ENCODE data around the gene MYL6B. TPM values are rescaled to one million over a fixed set of nuclear protein-coding genes. Genes with fewer than 3 reads are reported as not detected.

Gene MYL6B
- total and polyA plus RNA-seq, 8 donors, result 6.7 to 65.9 (median 16.5) TPM

- H3K4me1 ChIP-seq, result no peaks in the 10 kb centered on the region
- H3K9me3 ChIP-seq, result no peaks in the 10 kb centered on the region
- intact Hi-C loops (cut with DNase I), result no loop called here
- TF ChIP-seq CTCF (IDR thresholded peaks at IDR 0.05), result no peak
- H3K27ac ChIP-seq, result no peak overlapping the region
- DNase-seq (no peak), FAIRE-seq (no peak), ATAC-seq (no peak)
- H3K4me3 ChIP-seq, result no peak overlapping the region
- WGBS, 2 donors, result 51 to 60% methylated on average over 2 of the region's 2 CpGs
- H3K27me3 ChIP-seq, result no peaks in the 10 kb centered on the region
- peaks cover 4 to 23% (median 7%) of the 10 kb centered on the region in 3 donors for H3K36me3 ChIP-seq
These were observed 50.5 kb downstream of the MYL6B start for GRCh38 chr12:56202838-56203237.

- Histone ChIP-seq H3K27ac (no peak overlapping the region), H3K4me1 (no peaks in the 10 kb centered on the region), H3K36me3 (peaks cover 6 to 28% (median 12%) of the 10 kb centered on the region in 3 donors), H3K9me3 (no peaks in the 10 kb centered on the region), H3K27me3 (no peaks in the 10 kb centered on the region), H3K4me3 (no peak overlapping the region)
- no peak for DNase-seq
- no peak for ATAC-seq
- no peak for FAIRE-seq
- TF ChIP-seq CTCF (IDR thresholded peaks at IDR 0.05), result no peak
- intact Hi-C loops (cut with DNase I), result no loop called here
These were observed 51.9 kb downstream of the MYL6B start for GRCh38 chr12:56204275-56204674.

GRCh38 chr12:56205445-56205844 is 53.1 kb downstream of the MYL6B start:
- ATAC-seq, result no peak
- DNase-seq, result no peak
- no peak for TF ChIP-seq CTCF (IDR thresholded peaks at IDR 0.05)
- Histone ChIP-seq H3K4me3 (no peak overlapping the region), H3K36me3 (peaks cover 6 to 38% (median 16%) of the 10 kb centered on the region in 3 donors), H3K4me1 (no peaks in the 10 kb centered on the region), H3K27ac (no peak overlapping the region), H3K27me3 (no peaks in the 10 kb centered on the region), H3K9me3 (no peaks in the 10 kb centered on the region)
- no peak for FAIRE-seq
- intact Hi-C loops (cut with DNase I), result no loop called here

- H3K27me3 ChIP-seq, result no peaks in the 10 kb centered on the region
- WGBS, 2 donors, result 57 to 62% methylated on average over 14 of the region's 14 CpGs
- H3K36me3 ChIP-seq, result peaks cover 6 to 49% (median 16%) of the 10 kb centered on the region in 3 donors
- ATAC-seq, result peak; percentile 62 to 93 (median 82)
- no peak overlapping the region for H3K27ac ChIP-seq
- no peaks in the 10 kb centered on the region for H3K9me3 ChIP-seq
- no peak overlapping the region for H3K4me3 ChIP-seq
- FAIRE-seq, result no peak
- peak in 3 of 4 donors; percentile 10 to 29 (median 16) for TF ChIP-seq CTCF (IDR thresholded peaks at IDR 0.05)
- intact Hi-C loops (cut with DNase I), result no loop called here
- peak in 4 of 6 donors; percentile 39 to 59 (median 44) for DNase-seq
- no peaks in the 10 kb centered on the region for H3K4me1 ChIP-seq
These were observed 54.2 kb downstream of the MYL6B start for GRCh38 chr12:56206452-56207166.

Other genes starting within 250 kb of the MYL6B start
- gene PYM1, start 224.7 kb upstream of the MYL6B start, total RNA-seq, result 10 to 100 TPM; 10.8 to 14.9 (median 13.0) TPM
- gene PYM1, start 224.7 kb upstream of the MYL6B start, polyA plus RNA-seq, result 10 to 100 TPM; 24.4 to 32.9 TPM
- 10 to 100 TPM; 15.5 to 34.9 (median 22.8) TPM for gene DGKA, start 221.4 kb upstream of the MYL6B start, total RNA-seq
- gene DGKA, start 221.4 kb upstream of the MYL6B start, polyA plus RNA-seq, result 10 to 100 TPM; 40.2 to 53.9 TPM
- 1 to 10 TPM; 1.2 to 2.4 (median 2.1) TPM for gene PMEL, start 186.5 kb upstream of the MYL6B start, total RNA-seq
- gene PMEL, start 186.5 kb upstream of the MYL6B start, polyA plus RNA-seq, result 1 to 10 TPM; 2.6 to 3.5 TPM
- gene CDK2, start 185.8 kb upstream of the MYL6B start, total RNA-seq, result 10 to 100 TPM in 2 of 6 donors, 1 to 10 TPM in 4; 6.6 to 13.3 (median 9.7) TPM
- gene CDK2, start 185.8 kb upstream of the MYL6B start, polyA plus RNA-seq, result 10 to 100 TPM in 1 of 2 donors, 1 to 10 TPM in 1; 5.7 to 19.8 TPM
- 10 to 100 TPM; 25.8 to 76.8 (median 37.6) TPM for gene RAB5B, start 178.5 kb upstream of the MYL6B start, total RNA-seq
- gene RAB5B, start 178.5 kb upstream of the MYL6B start, polyA plus RNA-seq, result 10 to 100 TPM; 19.8 to 37.1 TPM
- gene SUOX, start 155.3 kb upstream of the MYL6B start, total RNA-seq, result 10 to 100 TPM in 3 of 6 donors, 1 to 10 TPM in 3; 6.0 to 17.4 (median 9.2) TPM
- 10 to 100 TPM; 15.4 to 20.4 TPM for gene SUOX, start 155.3 kb upstream of the MYL6B start, polyA plus RNA-seq
- gene IKZF4, start 131.5 kb upstream of the MYL6B start, total RNA-seq, result 1 to 10 TPM; 2.4 to 5.0 (median 3.1) TPM
- gene IKZF4, start 131.5 kb upstream of the MYL6B start, polyA plus RNA-seq, result 1 to 10 TPM; 1.8 to 3.7 TPM
- gene RPS26, start 110.7 kb upstream of the MYL6B start, total RNA-seq, result 10 to 100 TPM; 13.8 to 37.2 (median 27.5) TPM
- 100 to 1,000 TPM; 438 to 593 TPM for gene RPS26, start 110.7 kb upstream of the MYL6B start, polyA plus RNA-seq
- gene ERBB3, start 72.4 kb upstream of the MYL6B start, total RNA-seq, result 100 to 1,000 TPM in 1 of 6 donors, 10 to 100 TPM in 5; 29.5 to 106 (median 50.7) TPM
- 10 to 100 TPM; 35.1 to 50.1 TPM for gene ERBB3, start 72.4 kb upstream of the MYL6B start, polyA plus RNA-seq
- gene PA2G4, start 48.0 kb upstream of the MYL6B start, total RNA-seq, result 10 to 100 TPM; 30.1 to 59.8 (median 42.7) TPM
- 10 to 100 TPM; 38.2 to 43.5 TPM for gene PA2G4, start 48.0 kb upstream of the MYL6B start, polyA plus RNA-seq
- gene RPL41, start 36.0 kb upstream of the MYL6B start, total RNA-seq, result 1,000 to 10,000 TPM; 2,275 to 3,960 (median 2,741) TPM
- 1,000 to 10,000 TPM; 1,821 to 3,381 TPM for gene RPL41, start 36.0 kb upstream of the MYL6B start, polyA plus RNA-seq
- 1 to 10 TPM; 2.6 to 4.1 (median 3.2) TPM for gene ZC3H10, start 34.3 kb upstream of the MYL6B start, total RNA-seq
- gene ZC3H10, start 34.3 kb upstream of the MYL6B start, polyA plus RNA-seq, result 1 to 10 TPM; 1.9 to 3.0 TPM
- gene ESYT1, start 24.3 kb upstream of the MYL6B start, total RNA-seq, result 10 to 100 TPM; 42.8 to 55.1 (median 46.5) TPM
- gene ESYT1, start 24.3 kb upstream of the MYL6B start, polyA plus RNA-seq, result 10 to 100 TPM; 22.5 to 40.2 TPM
- 100 to 1,000 TPM; 270 to 669 (median 431) TPM for gene MYL6, start 5.8 kb downstream of the MYL6B start, total RNA-seq
- 1,000 to 10,000 TPM in 1 of 2 donors, 100 to 1,000 TPM in 1; 887 to 1,217 TPM for gene MYL6, start 5.8 kb downstream of the MYL6B start, polyA plus RNA-seq
- gene SMARCC2, start 36.9 kb downstream of the MYL6B start, total RNA-seq, result 10 to 100 TPM; 26.3 to 64.5 (median 38.2) TPM
- 10 to 100 TPM; 33.1 to 42.2 TPM for gene SMARCC2, start 36.9 kb downstream of the MYL6B start, polyA plus RNA-seq
- gene RNF41, start 69.3 kb downstream of the MYL6B start, total RNA-seq, result 10 to 100 TPM; 11.6 to 21.9 (median 16.7) TPM
- gene RNF41, start 69.3 kb downstream of the MYL6B start, polyA plus RNA-seq, result 10 to 100 TPM in 1 of 2 donors, 1 to 10 TPM in 1; 6.8 to 16.2 TPM
- 10 to 100 TPM; 14.3 to 23.6 (median 18.3) TPM for gene NABP2, start 71.8 kb downstream of the MYL6B start, total RNA-seq
- gene NABP2, start 71.8 kb downstream of the MYL6B start, polyA plus RNA-seq, result 10 to 100 TPM; 14.1 to 17.9 TPM
- 100 to 1,000 TPM; 108 to 289 (median 226) TPM for gene SLC39A5, start 77.5 kb downstream of the MYL6B start, total RNA-seq
- gene SLC39A5, start 77.5 kb downstream of the MYL6B start, polyA plus RNA-seq, result 100 to 1,000 TPM; 307 to 615 TPM
- gene ANKRD52, start 105.8 kb downstream of the MYL6B start, total RNA-seq, result 10 to 100 TPM; 12.1 to 25.1 (median 17.9) TPM
- gene ANKRD52, start 105.8 kb downstream of the MYL6B start, polyA plus RNA-seq, result 10 to 100 TPM in 1 of 2 donors, 1 to 10 TPM in 1; 8.0 to 12.2 TPM
- gene COQ10A, start 114.4 kb downstream of the MYL6B start, total RNA-seq, result 10 to 100 TPM in 4 of 6 donors, 1 to 10 TPM in 2; 8.0 to 12.9 (median 11.1) TPM
- gene COQ10A, start 114.4 kb downstream of the MYL6B start, polyA plus RNA-seq, result 10 to 100 TPM; 23.8 to 36.4 TPM
- 100 to 1,000 TPM in 2 of 6 donors, 10 to 100 TPM in 4; 80.0 to 120 (median 97.2) TPM for gene CS, start 147.7 kb downstream of the MYL6B start, total RNA-seq
- 10 to 100 TPM; 32.0 to 45.4 TPM for gene CS, start 147.7 kb downstream of the MYL6B start, polyA plus RNA-seq
- 10 to 100 TPM; 45.3 to 94.2 (median 66.3) TPM for gene CNPY2, start 163.4 kb downstream of the MYL6B start, total RNA-seq
- gene CNPY2, start 163.4 kb downstream of the MYL6B start, polyA plus RNA-seq, result 100 to 1,000 TPM; 109 to 141 TPM
- gene PAN2, start 181.4 kb downstream of the MYL6B start, total RNA-seq, result 10 to 100 TPM; 24.3 to 73.0 (median 41.7) TPM
- 100 to 1,000 TPM in 1 of 2 donors, 10 to 100 TPM in 1; 78.5 to 111 TPM for gene PAN2, start 181.4 kb downstream of the MYL6B start, polyA plus RNA-seq
- 1 to 10 TPM in 2 of 6 donors, under 1 TPM in 3, not detected in 1; 0.20 to 3.7 (median 0.41) TPM for gene IL23A, start 186.3 kb downstream of the MYL6B start, total RNA-seq
- 1 to 10 TPM in 1 of 2 donors, under 1 TPM in 1; 0.38 to 1.3 TPM for gene IL23A, start 186.3 kb downstream of the MYL6B start, polyA plus RNA-seq
- gene STAT2, start 207.5 kb downstream of the MYL6B start, total RNA-seq, result 10 to 100 TPM; 25.5 to 88.5 (median 38.4) TPM
- 10 to 100 TPM; 48.4 to 57.3 TPM for gene STAT2, start 207.5 kb downstream of the MYL6B start, polyA plus RNA-seq
- gene APOF, start 210.3 kb downstream of the MYL6B start, total RNA-seq, result under 1 TPM in 1 of 6 donors, not detected in 5; 0.13 TPM
- under 1 TPM in 1 of 2 donors, not detected in 1; 0.05 TPM for gene APOF, start 210.3 kb downstream of the MYL6B start, polyA plus RNA-seq